NCI-H69 (cell line): ENCODE results near the gene PXN.

ENCODE experiments used
- DNase-seq: peaks from one replicate; lab custom pipeline; 2025; lab: John Stamatoyannopoulos, UW

PXN gene

DNA sequence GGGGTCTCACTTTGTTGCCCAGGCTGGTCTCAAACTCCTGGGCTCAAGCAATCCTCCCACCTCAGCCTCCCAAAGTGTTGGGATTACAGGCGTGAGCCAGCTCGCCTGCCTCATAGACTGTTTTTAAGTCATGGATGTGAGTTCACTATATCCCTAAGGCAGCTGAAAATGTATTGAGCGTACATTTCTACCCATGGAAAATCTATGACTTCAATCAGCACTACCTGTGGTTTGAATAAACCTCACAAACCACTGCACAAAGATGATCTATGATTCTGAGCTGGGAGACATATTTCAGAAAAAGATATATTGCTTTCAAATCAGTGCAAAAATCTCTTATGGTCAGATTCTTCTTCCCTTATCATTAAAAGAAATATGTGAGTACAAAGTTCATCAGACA, 93.5 kb downstream of the PXN start:
- DNase-seq: no peak

DNA sequence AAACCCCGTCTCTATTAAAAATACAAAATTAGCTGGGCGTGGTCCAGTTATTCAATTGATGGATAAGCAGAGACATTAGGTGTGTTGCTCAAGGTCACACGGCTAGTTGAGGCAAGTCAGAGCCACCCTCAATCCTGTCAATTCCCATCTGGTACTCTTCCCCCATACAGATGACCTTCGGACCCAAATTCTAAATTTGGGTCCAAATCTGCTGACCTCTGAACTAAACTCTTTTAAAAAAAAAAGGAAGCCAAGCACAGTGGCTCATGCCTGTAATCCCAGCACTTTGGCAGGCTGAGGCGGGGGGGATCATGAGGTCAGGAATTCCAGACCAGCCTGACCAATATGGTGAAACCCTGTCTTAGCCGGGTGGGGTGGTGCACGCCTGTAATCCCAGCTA, 94.9 kb downstream of the PXN start:
- no peak for DNase-seq

DNA sequence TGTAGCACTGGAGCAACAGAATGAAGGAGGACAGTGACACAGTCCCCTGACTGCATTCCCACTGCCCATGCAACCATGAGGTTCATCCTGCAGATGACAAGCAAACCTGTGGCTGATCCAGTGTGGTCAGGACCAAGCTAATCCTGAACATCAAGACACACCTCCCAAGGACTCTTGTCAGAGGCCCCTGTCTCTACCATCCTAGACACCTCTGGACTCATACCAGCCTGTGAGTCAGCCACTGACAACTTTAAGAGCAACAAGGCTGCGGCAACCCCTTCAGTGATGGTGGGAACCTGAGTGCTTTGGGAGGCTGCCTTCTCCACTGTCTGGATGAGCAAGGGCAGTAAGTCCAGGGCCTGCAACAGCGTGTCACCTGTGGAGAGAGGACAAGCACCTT, 95.6 kb downstream of the PXN start:
- no peak for DNase-seq

DNA sequence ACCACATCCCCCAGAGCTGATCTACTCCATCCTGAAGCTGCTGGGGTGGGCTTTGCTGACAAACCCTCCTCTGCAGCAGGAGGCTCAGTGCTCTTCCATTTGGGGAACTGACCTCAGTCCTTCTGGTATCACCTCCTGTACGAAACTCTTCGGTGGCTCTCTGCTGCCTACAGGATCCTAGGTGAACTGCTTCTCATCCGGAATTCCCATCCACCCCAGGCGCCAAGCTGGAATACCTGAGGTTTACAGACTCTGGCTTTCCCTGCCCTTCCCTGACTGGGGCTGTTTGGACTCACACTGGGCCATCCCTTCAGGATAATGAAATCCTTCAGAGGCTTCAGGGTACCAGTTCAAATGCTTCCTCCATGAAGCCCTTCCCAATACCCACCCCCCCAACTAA, 97.2 kb downstream of the PXN start:
- DNase-seq: no peak

DNA sequence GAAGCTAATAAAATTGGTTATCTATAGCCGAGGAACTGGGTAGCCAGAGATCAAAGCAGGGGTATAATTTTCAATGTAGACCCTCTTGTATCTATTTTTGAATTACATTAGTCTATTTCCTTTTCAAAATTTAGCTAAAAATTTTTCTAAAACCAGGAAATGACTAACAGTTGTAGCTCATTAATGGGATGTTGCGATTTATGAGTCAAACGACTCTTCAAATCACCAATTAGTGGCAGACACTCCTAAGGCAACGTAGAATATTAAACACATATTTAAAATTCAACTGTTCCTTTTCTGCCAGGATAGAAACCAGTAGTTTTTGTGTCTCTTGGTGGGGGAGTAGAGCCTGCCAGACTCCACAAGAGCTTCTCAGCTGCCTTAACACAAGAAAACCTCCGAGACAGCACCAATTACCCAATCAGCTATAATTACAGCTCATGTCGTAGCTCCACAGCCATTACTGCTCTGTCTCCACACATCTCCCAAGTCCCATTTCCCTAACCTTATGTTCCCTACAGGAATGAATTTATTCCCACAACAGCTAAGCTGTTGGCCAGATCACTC, 97.9 kb downstream of the PXN start:
- DNase-seq: peak; percentile 37

DNA sequence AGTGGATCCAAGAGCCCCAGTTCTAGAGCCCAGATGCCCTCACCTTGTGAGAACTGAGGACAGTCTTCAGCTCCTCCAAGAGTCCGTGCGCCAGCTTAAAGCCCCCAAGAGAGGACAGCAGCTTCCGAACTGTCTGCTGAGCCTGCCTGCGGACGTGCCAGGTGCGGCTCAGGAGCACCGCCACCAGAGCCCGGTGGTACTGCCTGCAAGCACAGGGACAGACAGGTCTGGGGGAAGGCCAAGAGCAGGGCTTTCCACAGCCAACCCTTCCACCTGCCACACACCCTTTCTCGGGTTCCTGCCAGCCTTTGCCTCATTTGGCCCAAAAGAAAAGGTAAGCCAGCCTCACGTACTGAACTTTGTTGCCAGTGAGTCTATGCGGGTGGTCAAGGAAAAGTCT, 101.2 kb downstream of the PXN start:
- DNase-seq: no peak

DNA sequence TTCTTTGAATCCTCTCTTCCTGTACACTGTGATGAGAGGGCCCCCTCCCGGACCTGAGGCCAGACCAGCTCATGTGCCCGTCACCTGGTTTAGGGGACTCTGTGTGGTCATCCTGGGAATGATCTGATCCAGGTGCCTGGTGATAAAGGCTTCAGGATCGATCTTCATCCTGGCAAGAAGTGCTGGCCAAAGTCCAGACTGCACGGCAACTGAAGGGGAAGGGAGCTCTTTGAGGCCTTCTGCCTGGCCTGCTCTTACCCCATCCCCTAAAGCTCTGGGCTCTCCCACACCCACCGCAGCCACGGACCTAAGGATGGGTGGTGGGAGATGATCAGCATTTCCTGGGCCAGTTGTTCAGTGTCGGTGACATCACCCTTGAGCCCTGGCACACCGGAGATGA, 102.8 kb downstream of the PXN start:
- no peak for DNase-seq

DNA sequence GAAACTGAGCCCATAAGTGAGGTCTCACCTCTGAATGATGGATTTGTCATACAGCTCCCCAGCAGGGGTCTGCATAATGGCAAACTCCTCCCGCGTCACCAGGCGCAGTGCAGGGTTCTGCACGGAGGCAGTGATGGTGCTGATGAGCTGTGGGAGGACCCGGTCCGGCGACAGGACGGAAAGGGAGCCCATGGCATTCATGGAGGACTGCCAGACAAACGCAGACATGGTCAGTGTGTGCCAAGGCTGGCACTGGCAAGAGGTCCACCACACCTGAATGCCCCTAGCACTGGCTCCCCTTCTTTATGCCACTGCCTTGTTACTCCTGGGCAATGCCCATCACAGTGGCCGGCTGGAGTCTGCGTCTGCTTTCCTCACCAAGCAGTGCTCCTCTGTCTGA, 103.7 kb downstream of the PXN start:
- no peak for DNase-seq
